A673 (cell line): ENCODE data around the gene BTNL8.

Source experiments
- CTCF ChIP-seq: fragments of 300-800, 200-600 bp; sonication (generic); conservative IDR thresholded peaks from 2 replicates; pipeline ENCODE4 v1.5.1; 2017; ENCODE audit warnings: low read depth, mild to moderate bottlenecking, antibody characterized with exemption, low read length, moderate library complexity, mixed read lengths
- EZH2 ChIP-seq: fragments of 200-600 bp; sonication (generic); IDR thresholded peaks from 2 replicates; pipeline ENCODE4 v1.6.1; 2017; ENCODE audit warnings: borderline replicate concordance, low read depth, mild to moderate bottlenecking, mixed read lengths, antibody characterized with exemption, low read length; ENCODE audit not compliant: poor library complexity, severe bottlenecking

- TF ChIP-seq CTCF (no peak), EZH2 (no peak)
Measured at GRCh38 chr5:180850434-180851078, 48.4 kb upstream of the BTNL8 start.
